Mesothelial cell of epicardium (in vitro differentiated cells): Measurements from ENCODE around the gene ANKIB1. TPM values are rescaled to one million over a fixed set of nuclear protein-coding genes. Genes with fewer than 3 reads are reported as not detected.

Source experiments
- DNase-seq, 2 experiments: peaks; one replicate each; pipeline ENCODE4 v3.0.0; 2021; ENCODE audit warnings: low spot score in 2 of 2; ENCODE audit not compliant: unreplicated experiment in 2 of 2
- H3K27ac Mint-ChIP-seq: 2 replicates; pipeline ENCODE4 v1.8.0; 2021; ENCODE audit warnings: mixed read lengths
- H3K27me3 Mint-ChIP-seq: 2 replicates; pipeline ENCODE4 v1.8.0; 2021; ENCODE audit warnings: low read depth, mixed read lengths
- H3K36me3 Mint-ChIP-seq: 2 replicates; pipeline ENCODE4 v1.8.0; 2021; ENCODE audit warnings: mixed read lengths
- H3K4me1 Mint-ChIP-seq: 2 replicates; pipeline ENCODE4 v1.8.0; 2021; ENCODE audit warnings: mixed read lengths
- H3K4me3 Mint-ChIP-seq: 2 replicates; pipeline ENCODE4 v1.8.0; 2021; ENCODE audit warnings: mild to moderate bottlenecking, moderate library complexity, mixed read lengths
- H3K9me3 Mint-ChIP-seq: 2 replicates; pipeline ENCODE4 v1.8.0; 2021; ENCODE audit warnings: mixed read lengths
- total RNA-seq: library from RNA; stranded (reverse); gene quantifications from 3 replicates; pipeline ENCODE4 v1.2.1, GENCODE V29; 2021
- TF ChIP-seq, protein P1 (sequence below): fragments of 200-600 bp; sonication (generic); IDR thresholded peaks from one replicate; pipeline ENCODE4 v1.5.0; 2021; ENCODE audit warnings: antibody characterized with exemption; ENCODE audit not compliant: unreplicated experiment

Gene ANKIB1
- total RNA-seq, 1 donor from 2014 or later, result 66.6 TPM

DNA sequence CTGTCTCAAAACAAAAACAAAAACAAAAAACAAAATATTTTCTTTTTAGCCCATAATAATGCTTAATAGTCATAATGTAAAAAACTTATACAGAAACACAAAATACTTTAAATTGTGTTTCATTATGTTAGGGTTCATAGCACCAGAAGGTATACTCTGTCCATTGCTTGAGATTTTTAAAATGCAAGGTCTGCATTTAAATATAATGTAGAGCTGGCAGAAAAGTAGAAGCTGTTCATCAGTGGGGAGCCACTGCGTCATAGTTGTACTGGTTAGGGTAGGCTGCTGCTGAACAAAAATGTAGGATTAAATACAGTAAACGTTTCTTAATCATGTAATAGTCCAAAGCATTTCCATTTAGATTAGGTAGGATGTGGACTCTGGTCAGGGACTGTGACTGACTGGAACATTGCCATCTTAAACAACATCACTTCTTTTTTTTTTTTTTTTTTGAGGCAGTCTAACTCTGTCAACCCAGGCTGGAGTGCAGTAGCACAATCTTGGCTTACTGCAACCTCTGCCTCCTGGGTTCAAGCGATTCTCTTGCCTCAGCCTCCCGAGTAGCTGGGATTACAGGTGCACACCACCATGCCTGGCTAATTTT lies 85.2 kb downstream of the ANKIB1 start:
- no peak overlapping the region for H3K27ac Mint-ChIP-seq

GRCh38 chr7:92331508-92331907 lies 85.7 kb downstream of the ANKIB1 start:
- DNase-seq, result no peak
- Mint-ChIP-seq H3K4me1 (no peaks in the 10 kb centered on the region), H3K9me3 (peaks cover 10% of the 10 kb centered on the region), H3K4me3 (no peak overlapping the region), H3K27me3 (no peaks in the 10 kb centered on the region), H3K27ac (no peak overlapping the region), H3K36me3 (peaks cover 46% of the 10 kb centered on the region)
- TF ChIP-seq, protein P1, sequence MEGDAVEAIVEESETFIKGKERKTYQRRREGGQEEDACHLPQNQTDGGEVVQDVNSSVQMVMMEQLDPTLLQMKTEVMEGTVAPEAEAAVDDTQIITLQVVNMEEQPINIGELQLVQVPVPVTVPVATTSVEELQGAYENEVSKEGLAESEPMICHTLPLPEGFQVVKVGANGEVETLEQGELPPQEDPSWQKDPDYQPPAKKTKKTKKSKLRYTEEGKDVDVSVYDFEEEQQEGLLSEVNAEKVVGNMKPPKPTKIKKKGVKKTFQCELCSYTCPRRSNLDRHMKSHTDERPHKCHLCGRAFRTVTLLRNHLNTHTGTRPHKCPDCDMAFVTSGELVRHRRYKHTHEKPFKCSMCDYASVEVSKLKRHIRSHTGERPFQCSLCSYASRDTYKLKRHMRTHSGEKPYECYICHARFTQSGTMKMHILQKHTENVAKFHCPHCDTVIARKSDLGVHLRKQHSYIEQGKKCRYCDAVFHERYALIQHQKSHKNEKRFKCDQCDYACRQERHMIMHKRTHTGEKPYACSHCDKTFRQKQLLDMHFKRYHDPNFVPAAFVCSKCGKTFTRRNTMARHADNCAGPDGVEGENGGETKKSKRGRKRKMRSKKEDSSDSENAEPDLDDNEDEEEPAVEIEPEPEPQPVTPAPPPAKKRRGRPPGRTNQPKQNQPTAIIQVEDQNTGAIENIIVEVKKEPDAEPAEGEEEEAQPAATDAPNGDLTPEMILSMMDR, result no peak

More for the DNA sequence above, 85.2 kb downstream of the ANKIB1 start:
- Mint-ChIP-seq H3K27me3 (no peaks in the 10 kb centered on the region), H3K36me3 (peaks cover 41% of the 10 kb centered on the region), H3K4me3 (no peak overlapping the region), H3K9me3 (peaks cover 5% of the 10 kb centered on the region), H3K4me1 (no peaks in the 10 kb centered on the region)
- DNase-seq, result no peak
- TF ChIP-seq, protein P1, result no peak

- H3K27me3 Mint-ChIP-seq, result no peaks in the 10 kb centered on the region
- no peak overlapping the region for H3K27ac Mint-ChIP-seq
- H3K36me3 Mint-ChIP-seq, result peaks cover 53% of the 10 kb centered on the region
- DNase-seq, result no peak
- peaks cover 14% of the 10 kb centered on the region for H3K9me3 Mint-ChIP-seq
- no peak overlapping the region for H3K4me3 Mint-ChIP-seq
- TF ChIP-seq, protein P1, result no peak
- H3K4me1 Mint-ChIP-seq, result no peaks in the 10 kb centered on the region
These were observed 87.0 kb downstream of the ANKIB1 start for GRCh38 chr7:92332782-92333181.

- DNase-seq, result no peak
- Mint-ChIP-seq H3K4me3 (no peak overlapping the region), H3K27me3 (no peaks in the 10 kb centered on the region), H3K27ac (no peak overlapping the region), H3K4me1 (no peaks in the 10 kb centered on the region), H3K36me3 (peaks cover 54% of the 10 kb centered on the region), H3K9me3 (peaks cover 14% of the 10 kb centered on the region)
- TF ChIP-seq, protein P1, result no peak
These were observed 88.1 kb downstream of the ANKIB1 start for GRCh38 chr7:92333866-92334265.

DNA sequence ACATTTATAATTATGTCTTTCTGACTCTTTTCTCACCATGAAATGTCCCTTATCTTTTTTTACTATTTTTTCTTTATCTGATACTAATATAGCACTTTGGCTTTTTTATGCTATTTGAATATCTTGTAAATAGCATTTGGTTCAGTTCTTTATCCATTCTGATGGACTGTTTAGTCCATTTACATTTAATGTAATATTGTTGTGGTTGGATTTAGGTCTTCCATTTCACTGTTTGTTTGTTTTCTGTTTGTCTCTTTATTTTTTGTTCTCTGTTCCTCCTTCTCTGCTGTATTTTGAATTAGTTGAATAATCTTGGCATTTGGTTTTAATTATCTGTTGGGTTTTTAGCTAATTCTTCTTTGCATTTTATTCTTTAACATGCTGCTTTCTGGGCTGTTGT lies 89.8 kb downstream of the ANKIB1 start:
- DNase-seq, result no peak
- Mint-ChIP-seq H3K27me3 (no peaks in the 10 kb centered on the region), H3K27ac (no peak overlapping the region), H3K36me3 (peaks cover 44% of the 10 kb centered on the region), H3K9me3 (peaks cover 14% of the 10 kb centered on the region), H3K4me1 (no peaks in the 10 kb centered on the region), H3K4me3 (no peak overlapping the region)
- TF ChIP-seq, protein P1, result no peak
